Measurements from ENCODE around the gene GNG14. TPM values are rescaled to one million over a fixed set of nuclear protein-coding genes. Genes with fewer than 3 reads are reported as not detected.

GNG14 gene
- total and polyA plus RNA-seq, 10 of the 15 experiments (the other 5 are each of a cell fraction or from before 2014, with no cell fraction given): not detected

DNA sequence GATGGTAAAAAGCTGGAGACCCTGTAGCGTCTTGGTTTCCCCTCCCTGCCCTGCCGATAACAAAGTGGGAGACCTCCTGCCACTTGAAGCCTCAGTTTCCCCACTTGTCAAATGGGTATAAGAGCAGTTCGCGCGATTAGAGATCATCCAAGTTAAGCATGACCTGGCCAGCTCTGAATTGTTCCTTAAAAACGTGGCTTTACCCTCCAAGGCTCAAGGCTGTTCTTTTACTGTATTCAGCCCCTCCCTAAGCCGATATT is 35.5 kb downstream of the GNG14 start (continued):
- TF ChIP-seq SMARCA5 (IDR thresholded peaks at IDR 0.05) (no peak), PAX5 (IDR thresholded peaks at IDR 0.05; ENCODE audit: borderline replicate concordance, low read depth, low read length) (no peak), SREBF2 (IDR thresholded peaks at IDR 0.05; ENCODE audit: low read length) (no peak), BACH1 (IDR thresholded peaks at IDR 0.05; ENCODE audit: borderline replicate concordance) (no peak), NR2C2 (IDR thresholded peaks at IDR 0.05; ENCODE audit: borderline replicate concordance, control insufficient read depth, insufficient read length, low read depth) (no peak), CREM (IDR thresholded peaks at IDR 0.05; ENCODE audit: low read depth) (no peak), NR2C1 (IDR thresholded peaks at IDR 0.05) (no peak), BHLHE40 (IDR thresholded peaks at IDR 0.05; ENCODE audit: borderline replicate concordance in 1 of 2, low read depth in 2 of 2, low read length in 1 of 2) (no peak)
- TF ChIP-seq, protein P1, sequence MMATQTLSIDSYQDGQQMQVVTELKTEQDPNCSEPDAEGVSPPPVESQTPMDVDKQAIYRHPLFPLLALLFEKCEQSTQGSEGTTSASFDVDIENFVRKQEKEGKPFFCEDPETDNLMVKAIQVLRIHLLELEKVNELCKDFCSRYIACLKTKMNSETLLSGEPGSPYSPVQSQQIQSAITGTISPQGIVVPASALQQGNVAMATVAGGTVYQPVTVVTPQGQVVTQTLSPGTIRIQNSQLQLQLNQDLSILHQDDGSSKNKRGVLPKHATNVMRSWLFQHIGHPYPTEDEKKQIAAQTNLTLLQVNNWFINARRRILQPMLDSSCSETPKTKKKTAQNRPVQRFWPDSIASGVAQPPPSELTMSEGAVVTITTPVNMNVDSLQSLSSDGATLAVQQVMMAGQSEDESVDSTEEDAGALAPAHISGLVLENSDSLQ (IDR thresholded peaks at IDR 0.05): no peak
- TF ChIP-seq, protein P2, sequence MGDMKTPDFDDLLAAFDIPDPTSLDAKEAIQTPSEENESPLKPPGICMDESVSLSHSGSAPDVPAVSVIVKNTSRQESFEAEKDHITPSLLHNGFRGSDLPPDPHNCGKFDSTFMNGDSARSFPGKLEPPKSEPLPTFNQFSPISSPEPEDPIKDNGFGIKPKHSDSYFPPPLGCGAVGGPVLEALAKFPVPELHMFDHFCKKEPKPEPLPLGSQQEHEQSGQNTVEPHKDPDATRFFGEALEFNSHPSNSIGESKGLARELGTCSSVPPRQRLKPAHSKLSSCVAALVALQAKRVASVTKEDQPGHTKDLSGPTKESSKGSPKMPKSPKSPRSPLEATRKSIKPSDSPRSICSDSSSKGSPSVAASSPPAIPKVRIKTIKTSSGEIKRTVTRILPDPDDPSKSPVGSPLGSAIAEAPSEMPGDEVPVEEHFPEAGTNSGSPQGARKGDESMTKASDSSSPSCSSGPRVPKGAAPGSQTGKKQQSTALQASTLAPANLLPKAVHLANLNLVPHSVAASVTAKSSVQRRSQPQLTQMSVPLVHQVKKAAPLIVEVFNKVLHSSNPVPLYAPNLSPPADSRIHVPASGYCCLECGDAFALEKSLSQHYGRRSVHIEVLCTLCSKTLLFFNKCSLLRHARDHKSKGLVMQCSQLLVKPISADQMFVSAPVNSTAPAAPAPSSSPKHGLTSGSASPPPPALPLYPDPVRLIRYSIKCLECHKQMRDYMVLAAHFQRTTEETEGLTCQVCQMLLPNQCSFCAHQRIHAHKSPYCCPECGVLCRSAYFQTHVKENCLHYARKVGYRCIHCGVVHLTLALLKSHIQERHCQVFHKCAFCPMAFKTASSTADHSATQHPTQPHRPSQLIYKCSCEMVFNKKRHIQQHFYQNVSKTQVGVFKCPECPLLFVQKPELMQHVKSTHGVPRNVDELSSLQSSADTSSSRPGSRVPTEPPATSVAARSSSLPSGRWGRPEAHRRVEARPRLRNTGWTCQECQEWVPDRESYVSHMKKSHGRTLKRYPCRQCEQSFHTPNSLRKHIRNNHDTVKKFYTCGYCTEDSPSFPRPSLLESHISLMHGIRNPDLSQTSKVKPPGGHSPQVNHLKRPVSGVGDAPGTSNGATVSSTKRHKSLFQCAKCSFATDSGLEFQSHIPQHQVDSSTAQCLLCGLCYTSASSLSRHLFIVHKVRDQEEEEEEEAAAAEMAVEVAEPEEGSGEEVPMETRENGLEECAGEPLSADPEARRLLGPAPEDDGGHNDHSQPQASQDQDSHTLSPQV (IDR thresholded peaks at IDR 0.05): no peak
- TF ChIP-seq, protein P3, sequence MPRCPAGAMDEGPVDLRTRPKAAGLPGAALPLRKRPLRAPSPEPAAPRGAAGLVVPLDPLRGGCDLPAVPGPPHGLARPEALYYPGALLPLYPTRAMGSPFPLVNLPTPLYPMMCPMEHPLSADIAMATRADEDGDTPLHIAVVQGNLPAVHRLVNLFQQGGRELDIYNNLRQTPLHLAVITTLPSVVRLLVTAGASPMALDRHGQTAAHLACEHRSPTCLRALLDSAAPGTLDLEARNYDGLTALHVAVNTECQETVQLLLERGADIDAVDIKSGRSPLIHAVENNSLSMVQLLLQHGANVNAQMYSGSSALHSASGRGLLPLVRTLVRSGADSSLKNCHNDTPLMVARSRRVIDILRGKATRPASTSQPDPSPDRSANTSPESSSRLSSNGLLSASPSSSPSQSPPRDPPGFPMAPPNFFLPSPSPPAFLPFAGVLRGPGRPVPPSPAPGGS (IDR thresholded peaks at IDR 0.05; ENCODE audit: borderline replicate concordance, insufficient read depth, low read depth, low read length, poor library complexity, severe bottlenecking): no peak
